GM18517 (cell line): Measurements from ENCODE around the gene GABBR1.
A peak's percentile ranks its signal among the peaks of the same experiment; 100 is the strongest.

ENCODE experiments used
- ATAC-seq: cut with Tn5 transposase; IDR thresholded peaks from one replicate; pipeline ENCODE4 v1.9.1; 2021; ENCODE audit warnings: mild to moderate bottlenecking, moderate library complexity; ENCODE audit not compliant: unreplicated experiment

GABBR1 gene

DNA sequence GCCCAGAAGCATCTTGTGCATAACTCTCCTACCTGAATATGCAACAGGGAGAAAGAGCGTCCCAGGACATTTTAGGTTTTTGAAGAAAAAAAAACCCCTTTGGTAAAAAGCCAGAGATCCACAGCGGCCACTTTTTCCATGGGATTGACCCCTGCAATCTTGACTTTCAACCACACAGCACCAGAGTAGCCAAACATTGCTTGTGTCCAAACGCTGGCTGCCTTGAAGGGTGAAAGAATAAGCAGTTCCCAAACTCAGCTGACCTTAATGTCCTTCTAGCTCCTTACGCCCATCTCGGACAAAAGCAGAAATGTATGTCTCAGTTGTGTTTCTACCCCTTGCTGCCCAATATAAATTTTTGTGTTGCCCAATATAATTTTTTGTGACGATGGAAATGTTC is 22.7 kb upstream of the GABBR1 start:
- ATAC-seq = no peak

DNA sequence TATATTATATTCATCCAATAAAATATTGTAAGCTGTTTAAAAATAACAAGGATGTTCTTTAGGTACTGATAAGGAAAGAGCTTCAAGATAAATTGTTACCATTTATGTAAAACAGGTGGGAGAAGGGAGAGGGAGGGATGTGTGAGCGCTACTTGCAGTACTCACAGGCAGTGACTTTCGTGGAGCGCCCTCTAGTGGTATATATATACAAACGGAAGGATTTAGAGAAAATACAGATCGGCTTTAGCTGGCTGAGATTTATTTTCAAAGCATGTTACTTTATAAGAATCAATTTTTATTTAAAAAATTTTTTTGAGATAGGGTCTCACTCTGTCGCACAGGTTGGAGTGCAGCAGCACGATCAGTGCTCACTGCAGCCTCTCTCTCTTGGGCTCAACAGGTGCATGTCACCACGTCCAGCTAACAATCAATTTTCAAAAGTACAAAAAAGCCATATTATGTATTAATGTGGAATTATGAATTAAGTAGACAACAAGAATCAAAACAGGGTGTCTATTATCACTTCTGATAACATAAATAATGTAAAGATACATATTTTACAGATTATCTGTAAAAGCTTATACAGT is 20.6 kb upstream of the GABBR1 start:
- ATAC-seq = no peak

DNA sequence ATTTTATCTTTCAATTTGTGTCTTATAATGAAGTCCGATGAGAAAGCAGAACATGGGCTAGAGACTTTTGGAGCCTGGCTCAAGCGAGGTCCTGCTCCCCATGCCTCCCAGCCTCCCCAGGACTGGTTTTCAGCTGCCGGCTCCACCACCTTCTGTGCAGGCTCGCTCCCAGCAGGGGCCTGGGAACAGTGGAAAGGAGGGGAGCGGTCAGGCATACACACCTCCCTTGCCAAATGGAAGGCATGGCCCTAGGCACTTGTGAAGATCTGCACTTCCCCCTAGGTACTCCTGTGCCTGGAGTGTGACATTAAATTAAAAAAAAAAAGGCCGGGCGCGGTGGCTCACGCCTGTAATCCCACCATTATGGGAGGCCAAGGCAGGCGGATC is 19.2 kb upstream of the GABBR1 start:
- ATAC-seq = no peak

- ATAC-seq = no peak
Observed at GRCh38 chr6:29651413-29652197, 18.6 kb upstream of the GABBR1 start.

DNA sequence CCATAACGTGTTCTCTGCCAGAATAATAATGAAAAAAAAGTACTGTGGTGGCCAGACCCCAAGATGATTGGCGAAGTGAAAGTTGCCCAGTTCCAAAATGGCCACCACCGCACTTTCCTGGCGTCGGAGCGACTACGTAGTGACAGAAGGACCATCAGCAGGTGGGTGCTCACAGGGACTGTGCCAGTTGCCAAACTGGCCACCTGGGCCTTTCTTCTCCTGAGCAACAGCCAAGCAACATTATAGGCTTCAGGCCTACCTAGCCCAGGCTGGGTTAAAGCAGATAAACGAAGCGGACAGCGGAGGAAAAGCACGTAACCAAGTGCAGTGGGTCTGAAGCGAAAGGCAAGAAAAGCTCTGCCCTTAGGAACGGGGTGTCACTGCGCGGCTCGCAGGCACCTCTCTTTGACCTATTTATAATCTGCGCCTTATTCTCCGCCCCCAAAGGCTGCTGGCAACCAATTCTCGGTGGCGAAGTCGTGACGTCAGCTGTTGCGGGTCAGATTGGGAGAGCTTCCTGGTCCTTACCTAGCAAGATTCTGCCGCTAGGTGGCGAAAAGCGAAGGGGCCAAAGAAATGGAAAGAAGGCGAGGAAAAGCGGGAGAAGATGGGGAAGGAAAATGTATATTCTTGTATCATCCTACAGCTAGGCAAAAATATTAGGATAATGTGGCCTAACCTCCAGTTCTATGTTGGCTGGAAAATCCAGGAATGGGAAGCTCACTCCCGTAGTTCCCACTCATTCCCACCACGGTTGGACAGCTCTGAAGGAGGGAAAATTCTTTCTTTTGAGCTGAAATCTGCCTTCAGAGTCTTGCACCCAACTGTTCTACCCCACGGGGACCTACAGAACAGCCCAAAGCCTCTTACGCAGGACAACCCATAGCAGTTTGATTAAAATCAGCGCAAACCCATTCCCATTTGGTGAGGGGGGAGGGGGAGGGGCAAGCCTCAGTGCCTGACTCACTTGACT is 17.0 kb upstream of the GABBR1 start:
- peak; percentile 94 for ATAC-seq

GRCh38 chr6:29647927-29648642 is 15.1 kb upstream of the GABBR1 start:
- no peak for ATAC-seq

GRCh38 chr6:29641430-29642148 is 8.6 kb upstream of the GABBR1 start:
- ATAC-seq = no peak

DNA sequence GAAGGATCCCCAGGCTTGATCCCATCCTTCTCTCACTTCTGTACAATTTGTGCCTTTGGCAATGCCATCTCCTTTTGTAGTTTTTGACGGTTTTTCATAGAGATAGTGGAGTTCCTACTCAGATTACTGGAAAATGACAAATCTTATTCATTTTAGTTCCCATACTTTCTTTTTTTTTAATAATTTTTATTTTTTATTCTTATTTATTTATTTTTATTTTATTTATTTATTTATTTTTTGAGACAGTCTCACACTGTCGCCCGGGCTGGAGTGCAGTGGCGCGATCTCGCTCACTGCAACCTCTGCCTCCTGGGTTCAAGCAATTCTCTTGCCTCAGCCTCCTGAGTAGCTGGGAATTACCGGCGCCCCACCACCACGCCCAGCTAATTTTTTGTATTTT is 4.3 kb upstream of the GABBR1 start:
- no peak for ATAC-seq

DNA sequence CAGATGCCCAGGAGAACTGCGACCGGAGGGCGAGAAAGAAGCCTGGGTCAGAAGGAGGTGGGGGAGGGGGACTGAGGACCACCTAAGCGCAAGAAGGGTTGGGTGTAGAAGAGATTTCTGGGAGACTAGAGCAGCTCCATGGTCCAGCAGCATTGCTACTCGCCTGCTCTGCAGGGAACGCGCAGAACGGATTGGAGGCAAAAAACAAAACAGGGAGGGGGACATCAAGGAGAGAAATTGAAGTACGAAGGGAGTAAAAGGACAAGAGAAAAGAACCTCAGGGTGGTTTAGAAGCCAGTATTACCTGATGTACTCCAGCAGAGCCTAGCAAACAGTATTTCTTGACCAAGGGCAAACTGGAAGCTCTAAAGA is 537 bp upstream of the GABBR1 start:
- ATAC-seq = no peak

DNA sequence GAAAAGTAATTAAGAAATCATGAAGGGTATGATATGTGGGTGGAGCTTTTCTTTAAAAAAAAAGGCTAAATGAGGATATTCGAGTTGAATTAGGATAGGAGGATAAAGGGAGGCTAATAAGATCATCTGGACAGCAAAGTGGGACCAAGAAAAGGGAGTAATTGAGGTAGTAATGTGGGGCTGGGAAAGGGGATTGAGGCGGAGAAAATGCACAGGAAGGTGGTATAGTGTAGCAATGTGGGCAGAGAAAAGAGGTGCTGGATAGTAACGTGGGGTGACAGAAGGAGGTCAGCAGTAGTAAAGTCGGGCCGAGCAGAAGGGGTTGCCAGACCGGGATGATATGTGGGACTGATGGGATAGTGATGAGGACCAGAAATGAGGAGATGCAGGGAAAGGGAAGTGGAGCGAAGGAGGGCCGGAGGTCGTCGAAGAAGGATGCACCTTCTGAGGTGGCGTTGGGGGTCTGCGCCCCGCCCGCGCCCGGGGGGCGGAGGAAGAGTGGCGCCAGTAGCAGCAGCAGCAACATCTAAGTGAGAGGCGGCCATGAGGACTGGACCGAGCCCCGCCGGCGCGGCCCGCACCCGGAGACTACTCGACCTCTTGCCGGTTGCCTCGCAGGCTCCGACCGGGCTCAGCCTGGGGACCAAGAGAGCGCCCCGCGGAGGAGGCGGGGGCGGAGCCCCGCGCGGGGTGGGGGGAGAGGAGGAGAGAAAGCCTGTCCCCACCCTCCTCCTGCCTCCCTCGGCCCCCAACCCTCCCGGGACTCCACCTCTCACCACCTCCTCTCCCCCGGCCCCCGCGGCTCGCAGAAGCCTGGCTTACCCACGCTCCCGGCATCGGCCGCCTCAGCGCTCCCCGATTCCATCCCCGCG is 887 bp downstream of the GABBR1 start:
- ATAC-seq = no peak

DNA sequence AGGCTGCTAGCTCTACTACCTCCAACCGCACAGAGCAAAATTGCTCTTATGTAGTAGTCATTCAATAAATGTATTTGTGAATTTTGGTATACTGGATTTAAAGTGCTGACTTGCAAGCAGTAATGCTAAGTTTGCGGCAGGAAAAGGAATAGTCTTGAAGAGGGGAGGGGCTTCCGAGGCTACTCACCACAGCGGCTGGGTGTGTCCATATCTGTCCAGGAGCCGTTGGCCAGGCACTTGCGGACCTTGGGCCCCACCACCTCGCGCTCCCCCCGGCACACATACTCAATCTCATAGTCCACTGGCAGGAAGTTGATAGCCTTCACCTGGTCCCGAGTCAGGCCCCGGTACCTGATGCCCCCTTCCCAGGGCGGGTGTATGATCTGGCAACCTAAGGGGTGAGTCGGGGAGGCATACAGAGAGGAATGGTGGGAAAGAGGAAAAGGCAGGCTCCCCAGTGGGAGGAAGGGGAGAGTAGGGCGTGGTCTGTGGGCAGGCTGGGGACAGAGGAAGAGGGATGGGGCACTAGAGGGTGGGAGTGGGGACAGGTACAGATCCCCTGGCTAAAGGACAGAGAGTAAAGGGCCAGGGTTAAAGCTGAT is 1.7 kb downstream of the GABBR1 start:
- ATAC-seq = no peak

GRCh38 chr6:29630315-29630714 is 2.7 kb downstream of the GABBR1 start:
- no peak for ATAC-seq

DNA sequence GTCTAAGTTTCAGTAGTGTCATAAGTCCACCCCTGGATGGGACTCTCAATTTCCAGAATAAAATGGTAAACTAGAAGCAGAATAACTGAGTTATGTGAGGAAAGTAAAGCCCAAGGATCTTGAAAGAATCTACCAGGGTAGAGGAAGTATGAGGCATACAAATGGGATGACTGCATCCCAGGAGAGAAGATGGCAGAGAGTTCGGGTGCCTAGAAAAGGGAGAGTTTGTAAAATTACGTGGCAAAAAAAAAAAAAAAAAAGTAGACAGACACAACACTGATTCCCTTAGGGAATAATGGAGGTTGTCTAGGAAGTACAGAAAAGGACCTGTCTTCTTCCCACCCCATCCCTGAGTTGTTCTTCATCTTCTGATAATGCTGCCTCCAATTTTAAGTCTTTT is 3.4 kb downstream of the GABBR1 start:
- no peak for ATAC-seq

GRCh38 chr6:29628419-29629281 is 4.3 kb downstream of the GABBR1 start:
- ATAC-seq = no peak

GRCh38 chr6:29627755-29628418 is 5.1 kb downstream of the GABBR1 start:
- no peak for ATAC-seq

DNA sequence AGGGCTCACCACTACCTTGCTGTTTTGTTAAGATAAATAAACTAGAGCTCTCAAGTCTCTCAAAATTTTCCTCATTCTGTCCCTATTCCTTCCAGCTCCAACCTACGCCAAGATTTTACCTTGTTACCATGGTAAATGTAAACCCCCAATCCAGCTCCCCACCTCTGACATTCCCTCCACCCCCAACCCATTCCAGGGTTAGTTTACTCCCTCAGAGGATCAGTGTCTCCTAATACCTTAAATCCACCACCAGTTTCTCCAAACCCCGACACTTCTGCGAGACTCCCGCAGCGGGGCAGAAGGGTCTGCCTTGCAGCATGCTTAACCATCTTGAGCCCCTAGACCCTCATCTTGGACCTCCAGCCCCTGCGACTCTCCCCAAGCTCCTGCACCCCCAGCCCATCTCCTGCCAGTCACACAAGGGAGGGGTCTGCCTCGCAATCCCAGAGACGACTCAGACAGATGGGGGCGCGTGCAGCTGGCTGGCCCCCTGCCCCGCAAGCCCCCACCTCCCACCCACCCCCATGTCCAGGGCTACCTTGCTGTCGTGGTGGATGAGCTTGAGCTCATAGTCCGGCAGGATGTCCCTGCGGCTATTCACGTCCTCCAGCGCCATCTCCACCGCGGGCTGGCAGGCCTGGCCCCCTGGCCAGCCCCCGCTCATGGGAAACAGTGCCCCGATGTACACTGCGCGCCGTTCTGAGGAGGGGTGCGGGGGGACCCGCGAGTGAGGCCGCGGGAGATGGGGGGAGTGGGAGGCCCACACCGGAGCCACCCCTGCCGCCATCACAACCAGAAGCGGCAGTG is 5.8 kb downstream of the GABBR1 start:
- no peak for ATAC-seq
